Naive thymus-derived CD4-positive, alpha-beta T cell (primary cell): Measurements from ENCODE around the gene CNGA1. TPM values are rescaled to one million over a fixed set of nuclear protein-coding genes. Genes with fewer than 3 reads are reported as not detected.
"Not testable (repeated sequence)": the region's sequence is repeated elsewhere in the genome, so short reads cannot be mapped to it uniquely, and the experiment has no call there.

Source experiments
- ATAC-seq: fragments of 150-1000 bp; cut with Tn5 transposase; 2 replicates; pipeline ENCODE4 v1.10.0; 2021; ENCODE audit warnings: mild to moderate bottlenecking, moderate library complexity
- CTCF ChIA-PET: fragments of 350-600 bp; sonication (Branson Sonifier 250); formaldehyde crosslinking; loops from one replicate; lab custom pipeline; 2021; ENCODE audit warnings: antibody characterized with exemption; lab: Charles Lee
- POLR2A ChIA-PET: fragments of 350-600 bp; sonication (Branson Sonifier 250); formaldehyde crosslinking; loops from one replicate; lab custom pipeline; 2021; ENCODE audit warnings: antibody characterized with exemption, inconsistent platforms; lab: Charles Lee
- DNase-seq, 9 donors: peaks; one replicate each; pipeline versions ENCODE4 v3.0.0 to v3.0.0-alpha.2; 2020 to 2022; ENCODE audit warnings: mixed read lengths in 1 of 9
- H3K27ac ChIP-seq: one replicate; pipeline ENCODE4 v1.7.0; 2013; ENCODE audit warnings: mild to moderate bottlenecking, low read depth, low read length, moderate library complexity
- H3K27me3 ChIP-seq, 2 donors: one replicate each; pipeline ENCODE4 v1.7.0; 2013; ENCODE audit warnings: low read length in 2 of 2, mild to moderate bottlenecking in 2 of 2, moderate library complexity in 2 of 2; ENCODE audit not compliant: control insufficient read depth in 2 of 2, insufficient read depth in 2 of 2
- H3K36me3 ChIP-seq, 3 experiments: 1 replicate in 2 of 3; 2 replicates in 1 of 3; pipeline ENCODE4 v1.7.0; 2013; ENCODE audit warnings: low read length in 3 of 3, mild to moderate bottlenecking in 3 of 3, moderate library complexity in 1 of 3; ENCODE audit not compliant: insufficient read depth in 3 of 3, control insufficient read depth in 2 of 3
- H3K4me1 ChIP-seq, 2 donors: one replicate each; pipeline ENCODE4 v1.7.0; 2013; ENCODE audit warnings: low read length in 2 of 2, mild to moderate bottlenecking in 2 of 2, moderate library complexity in 1 of 2; ENCODE audit not compliant: control insufficient read depth in 2 of 2, insufficient read depth in 2 of 2
- H3K4me3 ChIP-seq: 2 replicates; pipeline ENCODE4 v1.7.0; 2013; ENCODE audit warnings: mild to moderate bottlenecking, low read length
- H3K9me3 ChIP-seq, 3 experiments: 1 replicate in 2 of 3; 2 replicates in 1 of 3; pipeline ENCODE4 v1.7.0; 2013; ENCODE audit warnings: low read length in 3 of 3; ENCODE audit not compliant: control insufficient read depth in 2 of 3
- H3K27ac Mint-ChIP-seq, 9 donors: one replicate each; pipeline ENCODE4 v1.8.0; 2020 to 2022; ENCODE audit warnings: mixed read lengths in 9 of 9, mild to moderate bottlenecking in 8 of 9, moderate library complexity in 5 of 9, inconsistent platforms in 2 of 9
- H3K27me3 Mint-ChIP-seq, 5 donors: one replicate each; pipeline ENCODE4 v1.8.0; 2021 to 2022; ENCODE audit warnings: mixed read lengths in 5 of 5, mild to moderate bottlenecking in 1 of 5
- H3K36me3 Mint-ChIP-seq, 5 donors: one replicate each; pipeline ENCODE4 v1.8.0; 2020 to 2022; ENCODE audit warnings: mixed read lengths in 5 of 5, mild to moderate bottlenecking in 3 of 5, inconsistent platforms in 1 of 5
- H3K4me1 Mint-ChIP-seq, 7 donors: one replicate each; pipeline ENCODE4 v1.8.0; 2020 to 2022; ENCODE audit warnings: mixed read lengths in 7 of 7, mild to moderate bottlenecking in 3 of 7, inconsistent platforms in 1 of 7
- H3K4me3 Mint-ChIP-seq, 10 donors: one replicate each; pipeline ENCODE4 v1.8.0; 2020 to 2022; ENCODE audit warnings: mild to moderate bottlenecking in 10 of 10, mixed read lengths in 10 of 10, moderate library complexity in 6 of 10, inconsistent platforms in 2 of 10
- H3K9me3 Mint-ChIP-seq, 11 donors: one replicate each; pipeline ENCODE4 v1.8.0; 2020 to 2022; ENCODE audit warnings: mixed read lengths in 11 of 11, mild to moderate bottlenecking in 4 of 11, inconsistent platforms in 1 of 11, moderate library complexity in 1 of 11
- intact Hi-C, 2 donors: fragments of 100-400 bp; cut with micrococcal nuclease; formaldehyde crosslinking; loops; one replicate each; pipeline ENCODE4 v1.15.1; 2023
- polyA plus RNA-seq, 2 donors: library from polyadenylated mRNA; unstranded; fragments of 300-500 nt; fragmentation: Illumina TruSeq; gene quantifications; one replicate each; pipeline ENCODE4 v1.2.3, GENCODE V29; 2021
- total RNA-seq, 6 experiments: library from RNA in 5 of 6; stranded (reverse) in 5 of 6; gene quantifications; 1 replicate in 5 of 6; 2 replicates in 1 of 6; pipeline ENCODE4 v1.2.3 and lab custom pipeline; 2021 to 2026

Gene CNGA1
- total and polyA plus RNA-seq, 7 experiments from 2014 or later: 0.49 TPM; not detected in 6

- peaks cover 0 to 34% (median 7%) of the 10 kb centered on the region in 5 donors for H3K27me3 Mint-ChIP-seq
- H3K36me3 ChIP-seq: no peaks in the 10 kb centered on the region
- no peaks in the 10 kb centered on the region for H3K9me3 ChIP-seq
- peak overlapping the region; percentile 17 for H3K27ac ChIP-seq
- ATAC-seq (peak; percentile 12), DNase-seq (peak in 7 of 9 donors; percentile 4 to 70 (median 8))
- H3K27ac Mint-ChIP-seq: peak overlapping the region in 1 of 9 donors; percentile 25
- peak overlapping the region; percentile 70 to 95 (median 86) for H3K4me3 Mint-ChIP-seq
- H3K36me3 Mint-ChIP-seq: peaks cover 0 to 4% (median 0%) of the 10 kb centered on the region in 5 donors
- intact Hi-C loops: loop anchor here (2.0 to 10.0 kb wide), 8 partner anchors 30 to 532 kb away; partner anchors contain the start of genes SLAIN2 (in 2 of the 2), ATP10D (in 1 of the 2), NFXL1 (in 1 of the 2) and TEC (in 1 of the 2)
- POLR2A ChIA-PET: no interaction called here
- no peaks in the 10 kb centered on the region for H3K27me3 ChIP-seq
- H3K4me1 Mint-ChIP-seq: peaks cover 6 to 15% (median 10%) of the 10 kb centered on the region in 7 donors
- peaks cover 0 to 2% (median 0%) of the 10 kb centered on the region in 11 donors for H3K9me3 Mint-ChIP-seq
- peaks cover 0 to 8% of the 10 kb centered on the region in 2 donors for H3K4me1 ChIP-seq
- peak overlapping the region; percentile 75 for H3K4me3 ChIP-seq
- CTCF ChIA-PET: no interaction called here
These were observed 659 bp upstream of the CNGA1 start for GRCh38 chr4:48017108-48017571.

GRCh38 chr4:48015678-48016077 is 803 bp downstream of the CNGA1 start:
- ATAC-seq: no peak
- H3K27ac ChIP-seq: no peak overlapping the region
- H3K4me1 ChIP-seq: peaks cover 0 to 8% of the 10 kb centered on the region in 2 donors
- DNase-seq: no peak
- H3K9me3 ChIP-seq: no peaks in the 10 kb centered on the region
- peaks cover 5 to 30% (median 11%) of the 10 kb centered on the region in 5 donors for H3K27me3 Mint-ChIP-seq
- peaks cover 6 to 11% (median 8%) of the 10 kb centered on the region in 7 donors for H3K4me1 Mint-ChIP-seq
- CTCF ChIA-PET: interaction anchor here (1.0 kb wide), 1 partner anchor 12 kb away, joined by 3 read pairs; no protein-coding TSS in a partner anchor
- H3K36me3 ChIP-seq: no peaks in the 10 kb centered on the region
- POLR2A ChIA-PET: no interaction called here
- peaks cover 0 to 3% (median 0%) of the 10 kb centered on the region in 11 donors for H3K9me3 Mint-ChIP-seq
- H3K4me3 Mint-ChIP-seq: peak overlapping the region; percentile 78 to 95 (median 86)
- H3K4me3 ChIP-seq: peak overlapping the region; percentile 75
- H3K27me3 ChIP-seq: no peaks in the 10 kb centered on the region
- peaks cover 0 to 2% (median 0%) of the 10 kb centered on the region in 5 donors for H3K36me3 Mint-ChIP-seq
- H3K27ac Mint-ChIP-seq: peak overlapping the region in 4 of 9 donors; percentile 7 to 91 (median 44)
- intact Hi-C loops: loop anchor here (1.0 to 10.0 kb wide), 13 partner anchors 14 to 531 kb away; partner anchors contain the start of genes NFXL1 (in 2 of the 2), SLAIN2 (in 2 of the 2), ATP10D (in 1 of the 2) and TEC (in 1 of the 2)

- Mint-ChIP-seq H3K27ac (no peak overlapping the region), H3K27me3 (peaks cover 5 to 30% (median 14%) of the 10 kb centered on the region in 5 donors), H3K36me3 (peaks cover 0 to 2% (median 0%) of the 10 kb centered on the region in 5 donors), H3K9me3 (peaks cover 0 to 5% (median 0%) of the 10 kb centered on the region in 11 donors), H3K4me3 (no peak overlapping the region), H3K4me1 (peaks cover 6 to 11% (median 8%) of the 10 kb centered on the region in 7 donors)
- intact Hi-C loops: loop anchor here (5.0 to 10.0 kb wide), 7 partner anchors 72 to 530 kb away; partner anchors contain the start of genes SLAIN2 (in 2 of the 2), ATP10D (in 1 of the 2), NFXL1 (in 1 of the 2) and TEC (in 1 of the 2)
- no peak for DNase-seq
- ChIA-PET POLR2A (no interaction called here), CTCF (no interaction called here)
- Histone ChIP-seq H3K4me1 (peaks cover 0 to 8% of the 10 kb centered on the region in 2 donors), H3K27me3 (no peaks in the 10 kb centered on the region), H3K4me3 (no peak overlapping the region), H3K9me3 (no peaks in the 10 kb centered on the region), H3K36me3 (no peaks in the 10 kb centered on the region), H3K27ac (no peak overlapping the region)
- no peak for ATAC-seq
These were observed 1.3 kb downstream of the CNGA1 start for GRCh38 chr4:48015216-48015615.

GRCh38 chr4:48012824-48013223 is 3.7 kb downstream of the CNGA1 start:
- ATAC-seq: no peak
- Mint-ChIP-seq H3K4me3 (no peak overlapping the region), H3K4me1 (peaks cover 6 to 11% (median 8%) of the 10 kb centered on the region in 7 donors)

GRCh38 chr4:48011722-48012121 is 4.8 kb downstream of the CNGA1 start:
- no peak for DNase-seq
- Histone ChIP-seq H3K4me1 (peaks cover 0 to 8% of the 10 kb centered on the region in 2 donors), H3K36me3 (no peaks in the 10 kb centered on the region), H3K4me3 (no peak overlapping the region), H3K9me3 (peaks cover 0 to 4% (median 0%) of the 10 kb centered on the region in 3 experiments), H3K27ac (no peak overlapping the region), H3K27me3 (no peaks in the 10 kb centered on the region)
- ChIA-PET POLR2A (no interaction called here), CTCF (no interaction called here)
- Mint-ChIP-seq H3K27me3 (peaks cover 5 to 14% (median 10%) of the 10 kb centered on the region in 5 donors), H3K27ac (no peak overlapping the region), H3K9me3 (peaks cover 0 to 19% (median 3%) of the 10 kb centered on the region in 11 donors), H3K4me3 (no peak overlapping the region), H3K36me3 (peaks cover 0 to 2% (median 0%) of the 10 kb centered on the region in 5 donors), H3K4me1 (peaks cover 4 to 8% (median 6%) of the 10 kb centered on the region in 7 donors)
- intact Hi-C loops: loop anchor here in 1 of 2 donors (10.0 kb wide), 1 partner anchor 527 kb away; the partner anchor contains the start of gene ATP10D
- no peak for ATAC-seq

More at GRCh38 chr4:48012824-48013223, 3.7 kb downstream of the CNGA1 start:
- Mint-ChIP-seq H3K36me3 (peaks cover 0 to 2% (median 0%) of the 10 kb centered on the region in 5 donors), H3K9me3 (peaks cover 0 to 10% (median 0%) of the 10 kb centered on the region in 11 donors), H3K27me3 (peaks cover 5 to 15% (median 14%) of the 10 kb centered on the region in 5 donors), H3K27ac (no peak overlapping the region)
- DNase-seq: no peak
- H3K27ac ChIP-seq: no peak overlapping the region
- no peaks in the 10 kb centered on the region for H3K9me3 ChIP-seq
- no peaks in the 10 kb centered on the region for H3K27me3 ChIP-seq
- CTCF ChIA-PET: no interaction called here
- intact Hi-C loops: loop anchor here in 1 of 2 donors (10.0 kb wide), 1 partner anchor 528 kb away; the partner anchor contains the start of gene ATP10D
- POLR2A ChIA-PET: no interaction called here
- no peaks in the 10 kb centered on the region for H3K36me3 ChIP-seq
- no peak overlapping the region for H3K4me3 ChIP-seq
- H3K4me1 ChIP-seq: peaks cover 0 to 8% of the 10 kb centered on the region in 2 donors

GRCh38 chr4:48010906-48011305 is 5.6 kb downstream of the CNGA1 start:
- H3K36me3 Mint-ChIP-seq, ATAC-seq, H3K4me1 Mint-ChIP-seq, H3K4me1 ChIP-seq, H3K27ac Mint-ChIP-seq, H3K9me3 ChIP-seq, H3K36me3 ChIP-seq, H3K4me3 Mint-ChIP-seq, H3K27ac ChIP-seq, H3K4me3 ChIP-seq, DNase-seq, H3K27me3 ChIP-seq, POLR2A ChIA-PET: not testable (repeated sequence)
- CTCF ChIA-PET: interaction anchor here (0.6 kb wide), 1 partner anchor 72 kb away, joined by 5 read pairs; no protein-coding TSS in a partner anchor
- Mint-ChIP-seq H3K9me3 (peaks cover 0 to 28% (median 7%) of the 10 kb centered on the region in 11 donors), H3K27me3 (peaks cover 5 to 14% (median 8%) of the 10 kb centered on the region in 5 donors)
- intact Hi-C loops: loop anchor here in 1 of 2 donors (10.0 kb wide), 1 partner anchor 526 kb away; the partner anchor contains the start of gene ATP10D
